Hematopoietic multipotent progenitor cell treated with erythropoietin and hydrocortisone succinate and interleukin-3 and kit ligand, for 8 days (in vitro differentiated cells): ENCODE measurements around the gene PDSS2.
"Not testable (repeated sequence)": the region's sequence is repeated elsewhere in the genome, so short reads cannot be mapped to it uniquely, and the experiment has no call there.

Experiments
- DNase-seq: peaks from one replicate; pipeline ENCODE4 v3.0.0-alpha.2; 2015

Gene PDSS2

DNA sequence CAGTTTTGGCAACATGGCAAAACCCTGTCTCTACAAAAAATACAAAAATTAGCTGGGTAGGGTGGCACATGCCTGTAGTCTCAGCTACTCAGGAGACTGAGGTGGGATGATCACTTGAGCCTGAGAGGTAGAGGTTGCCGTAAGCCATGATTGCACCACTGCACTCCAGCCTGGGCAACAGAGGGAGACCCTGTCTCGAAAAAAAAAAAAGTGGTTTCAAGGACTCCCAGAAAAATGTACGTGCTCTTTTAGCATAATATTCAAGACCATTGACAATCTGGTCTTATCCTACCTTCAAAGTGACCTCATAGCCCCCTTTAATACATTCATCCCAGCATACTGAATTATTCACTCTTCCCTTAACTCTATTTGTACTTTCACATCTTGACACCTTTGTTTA is 16.0 kb upstream of the PDSS2 start:
- not testable (repeated sequence) for DNase-seq

DNA sequence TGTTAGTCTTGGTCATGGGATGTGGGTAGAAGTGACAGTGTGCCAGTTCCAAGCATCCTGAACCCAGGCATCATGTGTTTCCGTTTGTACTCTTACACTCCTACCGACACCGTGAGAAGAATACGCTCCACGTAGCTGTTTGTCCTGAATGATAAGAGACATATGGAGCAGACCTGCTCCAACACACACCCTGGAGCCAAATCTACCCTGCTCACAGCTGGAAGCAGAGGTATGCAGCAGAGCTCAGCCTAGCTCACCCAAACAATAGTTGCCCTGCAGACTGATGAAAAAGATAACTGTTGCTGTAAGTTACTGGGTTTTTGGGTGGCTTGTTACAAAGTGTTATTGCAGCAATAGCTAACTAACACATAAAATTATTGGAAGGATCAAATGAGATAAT is 14.3 kb upstream of the PDSS2 start:
- DNase-seq, result no peak

- DNase-seq, result no peak
Observed at GRCh38 chr6:107470364-107470763, 11.0 kb upstream of the PDSS2 start.

- DNase-seq, result no peak
Observed at GRCh38 chr6:107466062-107466461, 6.7 kb upstream of the PDSS2 start.

DNA sequence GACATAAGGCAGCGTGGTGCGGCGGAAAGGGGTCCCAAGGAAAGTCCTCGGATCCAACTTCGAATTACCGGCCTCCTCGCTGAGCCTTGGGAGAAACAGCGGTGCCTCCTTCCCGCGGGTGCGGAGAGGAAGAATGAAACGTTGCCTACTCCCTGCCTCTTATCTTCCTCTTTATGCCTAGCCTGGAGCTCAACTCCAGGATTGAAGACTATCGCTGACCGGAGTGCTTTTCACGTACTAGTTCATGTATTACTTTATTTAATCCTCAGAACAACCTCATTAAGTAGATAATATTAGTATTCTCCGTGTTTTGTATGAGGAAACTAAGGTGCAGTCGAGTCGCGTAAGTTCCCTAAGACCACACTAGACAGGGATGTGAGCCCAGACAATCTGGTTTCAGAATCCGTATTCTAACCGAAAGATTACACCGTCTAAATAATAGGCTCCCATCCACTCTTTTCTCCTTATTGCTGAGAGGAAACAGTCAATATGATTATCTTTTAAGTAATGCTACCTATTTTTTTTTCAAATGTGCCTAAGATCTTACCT is 793 bp upstream of the PDSS2 start:
- DNase-seq, result no peak

- DNase-seq, result peak; percentile 40
Observed at GRCh38 chr6:107458672-107459282, 587 bp downstream of the PDSS2 start.

GRCh38 chr6:107448776-107449175 is 10.6 kb downstream of the PDSS2 start:
- DNase-seq, result no peak

DNA sequence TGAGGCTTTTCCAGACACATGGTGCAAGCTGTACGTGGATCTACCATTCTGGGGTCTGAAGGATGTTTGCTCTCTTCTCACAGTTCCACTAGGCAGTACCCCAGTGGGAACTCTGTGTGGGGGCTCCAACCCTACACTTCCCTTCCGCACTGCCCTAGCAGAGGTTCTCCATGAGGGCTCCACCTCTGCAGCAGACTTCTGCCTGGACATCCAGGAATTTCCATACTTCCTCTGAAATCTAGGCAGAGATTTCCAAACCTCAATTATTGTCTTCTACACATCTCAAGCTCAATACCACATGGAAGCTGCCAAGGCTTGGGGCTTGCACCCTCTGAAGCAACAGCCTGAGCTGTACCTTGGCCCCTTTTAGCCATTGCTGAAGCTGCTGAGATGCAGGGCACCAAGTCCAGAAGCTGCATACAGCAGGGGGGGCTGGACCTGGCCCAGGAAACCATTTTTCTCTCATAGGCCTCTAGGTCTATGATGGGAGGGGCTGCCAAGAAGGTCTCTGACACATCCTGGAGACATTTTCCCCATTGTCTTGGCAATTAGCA is 11.6 kb downstream of the PDSS2 start:
- no peak for DNase-seq

- DNase-seq, result no peak
Observed at GRCh38 chr6:107444277-107444676, 15.1 kb downstream of the PDSS2 start.

DNA sequence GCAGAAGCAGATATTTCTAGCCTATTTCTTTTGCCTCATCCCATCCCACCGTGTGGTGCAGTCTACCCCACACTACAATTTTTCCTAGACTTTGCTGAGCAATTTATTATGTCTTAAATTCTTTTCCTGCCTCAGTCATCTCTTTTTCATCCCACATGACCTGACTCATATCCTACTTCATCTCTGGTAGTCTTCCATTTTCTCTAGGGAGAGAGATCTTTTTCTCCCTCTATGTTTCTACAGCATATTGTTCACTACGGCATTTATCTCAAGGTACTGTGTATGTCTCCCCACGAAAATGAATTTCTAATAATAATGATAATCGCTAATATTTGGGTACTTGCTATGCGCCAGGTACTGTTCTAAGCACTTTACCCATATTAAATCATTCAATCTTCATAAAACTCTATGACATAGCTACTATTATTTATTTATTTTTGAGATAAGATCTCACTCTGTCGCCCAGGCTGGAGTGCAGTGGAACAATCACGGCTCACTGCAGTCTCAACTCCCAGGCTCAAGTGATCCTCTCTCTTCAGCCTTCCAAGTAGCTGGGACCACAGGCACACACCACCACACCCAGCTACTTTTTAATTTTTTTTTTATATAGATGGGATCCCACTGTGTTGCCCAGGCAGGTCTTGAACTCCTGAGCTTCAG is 15.6 kb downstream of the PDSS2 start:
- no peak for DNase-seq

DNA sequence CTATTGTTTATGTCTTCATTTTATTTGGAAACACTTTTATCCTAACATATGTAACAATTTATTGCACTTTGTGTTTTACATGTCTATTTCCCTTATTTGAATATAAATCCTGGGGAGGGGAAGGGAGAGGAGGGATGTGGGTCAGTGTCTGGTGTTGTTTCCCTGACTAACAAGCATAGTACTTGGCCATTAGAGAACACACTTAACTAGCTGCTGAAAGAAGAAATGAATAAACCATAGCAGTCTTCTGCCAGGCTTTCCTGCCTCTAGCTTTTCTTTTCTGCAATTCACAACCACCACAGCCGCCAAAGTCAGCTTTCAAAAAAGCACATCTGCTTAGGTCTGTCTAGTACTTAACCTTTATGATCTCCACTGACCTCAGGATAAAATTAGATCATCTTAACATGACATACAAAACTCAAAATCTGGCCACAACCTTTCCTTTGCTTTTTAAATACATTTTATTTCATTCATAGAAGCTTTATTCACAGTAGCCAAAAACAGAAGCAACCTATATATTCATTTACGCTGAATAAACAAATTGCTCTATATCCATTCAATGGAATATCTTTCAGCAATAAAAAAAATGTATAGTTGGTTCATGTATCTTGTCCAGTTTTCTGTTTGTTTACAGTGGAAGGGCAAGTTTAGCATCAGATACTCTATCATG is 16.3 kb downstream of the PDSS2 start:
- no peak for DNase-seq

- no peak for DNase-seq
Observed at GRCh38 chr6:107441682-107442081, 17.7 kb downstream of the PDSS2 start.

DNA sequence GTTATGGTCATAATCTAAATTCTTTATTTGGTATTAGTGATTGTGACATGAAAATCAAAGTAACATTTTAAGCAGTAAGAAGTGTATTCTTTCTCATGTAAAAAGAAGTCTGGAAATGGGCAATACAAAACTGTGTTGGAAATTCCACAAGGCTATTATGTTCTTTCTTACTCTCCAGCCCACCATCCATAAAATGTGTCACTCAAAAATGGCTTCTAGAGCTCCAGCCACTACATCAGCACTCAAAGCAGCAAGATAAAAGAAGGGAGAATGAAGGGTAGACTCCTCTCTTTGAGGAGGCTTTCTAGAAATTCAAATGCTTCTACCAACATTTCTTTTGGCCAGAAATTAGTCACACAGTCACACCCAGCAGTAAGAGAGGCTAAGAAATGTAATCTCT is 18.4 kb downstream of the PDSS2 start:
- no peak for DNase-seq

DNA sequence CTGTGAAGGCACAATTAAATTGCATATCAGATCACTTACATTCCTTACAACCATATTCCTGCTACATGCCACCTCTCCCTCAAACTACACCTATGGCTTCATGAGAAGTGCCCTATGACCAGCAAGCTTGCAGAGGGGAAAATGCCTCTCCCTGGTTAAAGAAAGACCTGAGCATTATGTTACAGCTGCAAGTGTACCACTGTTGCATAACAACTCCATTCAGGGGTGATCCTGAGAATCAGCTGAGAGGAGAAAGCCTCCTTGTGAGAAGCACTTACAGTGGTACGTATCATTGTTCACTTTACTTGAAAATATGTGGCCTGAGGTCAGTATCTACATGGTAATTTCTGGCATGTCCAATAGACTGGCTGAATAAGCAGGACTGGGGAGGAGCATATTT is 20.0 kb downstream of the PDSS2 start:
- DNase-seq, result no peak

DNA sequence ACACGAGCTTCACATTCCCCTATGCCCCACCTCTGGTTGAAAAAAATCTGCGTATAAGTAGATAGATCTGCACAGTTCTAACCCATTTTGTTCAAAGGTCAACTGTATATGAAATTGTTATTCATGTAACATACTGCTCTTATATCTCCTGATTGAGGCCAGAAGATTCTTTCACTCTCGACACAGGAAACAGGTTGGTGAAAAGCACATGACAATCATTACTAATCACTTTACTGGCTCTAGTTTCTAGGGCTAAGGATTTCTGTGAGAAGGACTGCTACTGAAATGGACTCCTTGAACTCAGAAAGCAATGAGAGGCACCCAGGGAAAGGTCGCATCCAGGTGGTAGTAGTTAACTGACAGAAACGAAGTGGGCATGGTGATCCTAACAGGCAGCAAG is 21.7 kb downstream of the PDSS2 start:
- DNase-seq, result no peak

- no peak for DNase-seq
Observed at GRCh38 chr6:107436881-107437280, 22.5 kb downstream of the PDSS2 start.

- DNase-seq, result no peak
Observed at GRCh38 chr6:107435798-107436197, 23.6 kb downstream of the PDSS2 start.

- DNase-seq, result no peak
Observed at GRCh38 chr6:107434812-107435211, 24.6 kb downstream of the PDSS2 start.

DNA sequence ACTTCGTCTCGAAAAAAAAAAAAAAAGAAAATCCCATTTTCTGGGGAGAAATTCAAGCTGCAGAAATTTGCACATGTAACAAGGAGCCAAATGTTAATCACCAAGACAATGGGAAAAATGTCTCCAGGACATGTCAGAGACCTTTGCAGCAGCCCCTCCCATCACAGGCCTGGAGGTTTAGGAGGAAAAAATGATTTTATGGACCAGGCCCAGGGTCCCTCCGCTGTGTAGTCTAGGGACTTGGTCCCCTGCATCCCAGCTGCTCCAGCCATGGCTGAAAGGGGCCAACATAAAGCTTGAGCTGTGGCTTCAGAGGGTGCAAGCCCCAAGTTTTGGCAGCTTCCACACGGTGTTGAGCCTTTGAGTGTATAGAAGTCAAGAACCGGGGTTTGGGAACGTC is 33.4 kb downstream of the PDSS2 start:
- DNase-seq, result not testable (repeated sequence)

DNA sequence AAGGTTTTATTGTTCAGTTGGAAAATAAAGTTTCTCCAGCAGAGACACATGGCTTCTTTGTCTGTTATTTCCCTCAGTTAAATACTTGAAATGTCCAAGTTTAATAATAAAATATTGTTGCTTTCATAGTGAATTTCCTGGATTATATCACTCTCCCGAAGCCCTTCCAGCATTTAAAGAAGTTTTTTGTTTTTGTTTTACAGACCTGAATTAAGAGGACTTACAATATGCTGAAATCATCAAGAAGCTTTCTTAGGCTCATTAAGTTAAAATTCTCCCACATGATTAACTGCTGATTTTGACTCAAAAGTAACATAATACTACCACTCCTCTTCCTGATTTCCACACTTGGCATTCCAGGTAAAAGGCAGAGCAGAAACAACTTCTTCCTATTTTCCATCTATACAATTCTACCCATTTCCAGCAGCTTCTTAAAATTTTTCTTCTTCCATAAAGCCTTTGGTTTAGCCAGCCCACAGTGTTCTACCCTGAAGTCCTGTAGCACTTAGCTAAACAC is 35.8 kb downstream of the PDSS2 start:
- no peak for DNase-seq

DNA sequence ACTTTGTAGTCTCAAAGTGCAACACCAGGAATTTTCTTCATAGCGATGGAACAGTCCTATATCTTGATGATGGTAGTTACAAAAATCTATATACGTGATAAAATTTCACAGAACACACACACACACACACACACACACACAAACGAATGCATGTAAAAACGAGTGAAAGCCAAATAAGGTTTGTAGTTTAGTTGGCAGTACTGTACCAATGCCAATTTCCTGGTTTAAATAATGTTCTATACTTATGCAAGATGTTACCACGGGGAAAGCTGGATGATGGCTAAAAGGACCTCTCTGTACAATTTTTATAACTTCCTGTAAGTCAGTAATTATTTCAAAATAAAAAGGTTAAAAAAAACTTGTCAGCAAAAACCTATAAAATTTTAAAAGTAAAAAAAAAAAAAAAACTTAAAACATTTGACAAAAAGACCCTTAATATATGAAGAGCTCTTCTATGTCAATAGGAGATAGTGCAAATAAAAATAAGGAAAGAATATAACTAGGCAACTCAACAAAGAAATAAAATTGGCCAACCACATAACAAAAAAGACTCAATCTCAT is 37.6 kb downstream of the PDSS2 start:
- DNase-seq, result no peak

DNA sequence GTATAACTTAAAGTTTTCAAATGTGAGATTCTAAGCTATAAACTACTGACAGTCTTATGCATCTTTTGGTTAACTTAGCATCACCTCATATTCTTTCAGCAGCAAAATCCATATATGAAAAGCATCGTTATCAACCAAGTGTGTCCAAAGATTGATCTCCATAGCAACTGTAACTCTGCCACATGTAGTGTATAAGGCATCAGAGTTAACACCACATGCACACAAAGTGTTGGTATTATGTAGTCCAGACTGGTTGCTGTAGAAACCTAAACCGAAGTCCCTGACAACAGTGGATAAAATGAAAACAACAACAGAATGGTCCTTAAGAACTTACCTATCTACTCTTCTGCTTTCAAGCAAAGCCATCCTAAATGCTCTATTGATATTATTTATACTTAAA is 39.6 kb downstream of the PDSS2 start:
- DNase-seq, result no peak

DNA sequence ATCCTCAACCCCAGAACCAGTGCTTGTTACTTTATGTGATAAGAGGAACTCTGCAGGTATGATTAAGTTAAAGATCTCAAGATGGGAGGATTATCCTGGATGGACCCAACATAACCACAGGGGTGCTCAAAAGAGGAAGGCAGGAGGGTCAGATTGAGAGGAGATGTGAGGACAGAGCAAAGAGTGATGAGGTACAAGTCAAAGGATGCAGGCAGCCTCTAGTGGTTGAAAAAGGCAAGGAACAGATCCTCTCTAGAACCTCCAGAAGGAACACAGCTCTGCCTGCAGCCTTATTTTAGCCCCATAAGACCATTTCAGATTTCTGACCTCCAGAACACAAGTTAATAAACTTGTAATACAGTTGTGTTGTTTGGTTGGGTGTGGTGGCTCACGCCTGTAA is 41.2 kb downstream of the PDSS2 start:
- DNase-seq, result peak; percentile 54
